ENCODE results near the gene CHIC2.
"Not testable (repeated sequence)": the region's sequence is repeated elsewhere in the genome, so short reads cannot be mapped to it uniquely, and the experiment has no call there.

The CHIC2 gene

GRCh38 chr4:54061067-54061466 lies 3.3 kb downstream of the CHIC2 start:
- no peak for DNase-seq (ENCODE audit: low read depth)

GRCh38 chr4:54060116-54060515 lies 4.3 kb downstream of the CHIC2 start:
- no peak for DNase-seq (ENCODE audit: low read depth)

- no peak for DNase-seq (ENCODE audit: low read depth)
These were observed 6.2 kb downstream of the CHIC2 start for GRCh38 chr4:54058171-54058570.

GRCh38 chr4:54056360-54056759 lies 8.0 kb downstream of the CHIC2 start:
- no peak for DNase-seq (ENCODE audit: low read depth)

- no peak for DNase-seq (ENCODE audit: low read depth)
These were observed 8.9 kb downstream of the CHIC2 start for GRCh38 chr4:54055494-54055893.

GRCh38 chr4:54054501-54054900 lies 9.9 kb downstream of the CHIC2 start:
- DNase-seq (ENCODE audit: low read depth), result no peak

GRCh38 chr4:54053322-54053721 lies 11.1 kb downstream of the CHIC2 start:
- DNase-seq (ENCODE audit: low read depth), result not testable (repeated sequence)

GRCh38 chr4:54050214-54050904 lies 14.0 kb downstream of the CHIC2 start:
- DNase-seq (ENCODE audit: low read depth), result no peak

GRCh38 chr4:54043630-54044029 lies 20.8 kb downstream of the CHIC2 start:
- not testable (repeated sequence) for DNase-seq (ENCODE audit: low read depth)

- DNase-seq (ENCODE audit: low read depth), result no peak
These were observed 22.5 kb downstream of the CHIC2 start for GRCh38 chr4:54041933-54042332.

- DNase-seq (ENCODE audit: low read depth), result no peak
These were observed 23.3 kb downstream of the CHIC2 start for GRCh38 chr4:54041100-54041499.

GRCh38 chr4:54038056-54038455 lies 26.3 kb downstream of the CHIC2 start:
- no peak for DNase-seq (ENCODE audit: low read depth)

GRCh38 chr4:54036184-54036583 lies 28.2 kb downstream of the CHIC2 start:
- no peak for DNase-seq (ENCODE audit: low read depth)

GRCh38 chr4:54032558-54033135 lies 31.8 kb downstream of the CHIC2 start:
- no peak for DNase-seq (ENCODE audit: low read depth)

- no peak for DNase-seq (ENCODE audit: low read depth)
These were observed 37.1 kb downstream of the CHIC2 start for GRCh38 chr4:54027311-54027710.

GRCh38 chr4:54025582-54025981 lies 38.8 kb downstream of the CHIC2 start:
- DNase-seq (ENCODE audit: low read depth), result no peak

- DNase-seq (ENCODE audit: low read depth), result not testable (repeated sequence)
These were observed 41.4 kb downstream of the CHIC2 start for GRCh38 chr4:54023019-54023418.

- no peak for DNase-seq (ENCODE audit: low read depth)
These were observed 46.4 kb downstream of the CHIC2 start for GRCh38 chr4:54017974-54018373.

GRCh38 chr4:54017308-54017707 lies 47.1 kb downstream of the CHIC2 start:
- no peak for DNase-seq (ENCODE audit: low read depth)

- no peak for DNase-seq (ENCODE audit: low read depth)
These were observed 47.9 kb downstream of the CHIC2 start for GRCh38 chr4:54016504-54016903.

- no peak for DNase-seq (ENCODE audit: low read depth)
These were observed 48.9 kb downstream of the CHIC2 start for GRCh38 chr4:54015423-54016030.

GRCh38 chr4:54014666-54015160 lies 49.7 kb downstream of the CHIC2 start:
- DNase-seq (ENCODE audit: low read depth), result no peak

- DNase-seq (ENCODE audit: low read depth), result no peak
These were observed 53.2 kb downstream of the CHIC2 start for GRCh38 chr4:54011201-54011600.

Measured in stimulated activated CD8-positive, alpha-beta memory T cell treated with anti-CD3 and anti-CD28 coated beads, Interleukin-7, amount 100 ng/mL, for 24 hours (primary cell).